G401 (cell line): ENCODE data around the gene EIF2D. TPM values are rescaled to one million over a fixed set of nuclear protein-coding genes. Genes with fewer than 3 reads are reported as not detected.
"Not testable (repeated sequence)": the region's sequence is repeated elsewhere in the genome, so short reads cannot be mapped to it uniquely, and the experiment has no call there.

ENCODE experiments used
- DNase-seq: peaks from one replicate; pipeline ENCODE4 v3.0.0-alpha.2; 2015; ENCODE audit warnings: low spot score
- in situ Hi-C: cut with HindIII; loops from 2 replicates; pipeline ENCODE4 v1.10.0; 2016; ENCODE audit warnings: low sequenced_read_pairs, mixed read lengths
- total RNA-seq: library from RNA; depleted of rRNA; stranded (reverse); fragments of >200 nt; shearing (Covaris generic); gene quantifications from 2 replicates; pipeline ENCODE4 v1.2.3, GENCODE V29; 2014; rRNA removed

Gene EIF2D
- 58.2 and 63.7 TPM in 2 replicates for total RNA-seq

- in situ Hi-C loops = no loop called here
- DNase-seq = peak; percentile 95
Observed at GRCh38 chr1:206612129-206612876, at the start of gene EIF2D. Gene EIF2D, minus strand, starts transcription at chr1:206612465. Its CDS starts 123 bp downstream, at chr1:206612342.

DNA sequence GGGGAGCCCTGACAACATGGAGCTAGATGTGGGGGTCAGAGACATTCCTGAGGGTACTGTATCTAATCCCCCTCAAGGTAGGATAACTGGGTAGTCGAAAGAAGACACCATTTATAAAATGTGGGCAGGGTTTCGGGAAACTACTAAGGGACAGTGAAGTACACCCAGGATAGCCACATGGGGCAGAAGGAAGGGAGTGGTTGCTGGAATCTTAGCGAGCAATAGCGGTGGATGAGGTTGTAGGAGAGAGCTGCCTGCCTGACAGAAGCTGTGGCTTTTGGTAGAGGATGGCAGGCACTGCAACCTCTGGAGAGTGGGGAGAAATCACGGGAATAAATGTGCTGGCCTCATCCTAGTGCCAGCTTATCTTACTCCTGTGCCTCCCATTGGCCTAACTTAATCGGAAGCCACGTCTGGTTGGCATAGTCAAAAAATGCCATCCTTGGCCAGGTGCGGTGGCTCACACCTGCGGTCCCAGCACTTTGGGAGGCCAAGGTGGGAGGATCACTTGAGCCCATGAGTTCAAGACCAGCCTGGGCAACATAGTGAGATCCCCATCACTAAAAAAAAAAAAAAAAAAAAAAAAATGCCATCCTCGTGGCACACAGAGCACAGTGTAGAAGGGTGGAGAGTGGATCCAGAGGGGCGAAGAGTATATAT lies 49.0 kb upstream of the EIF2D start:
- DNase-seq = no peak
- in situ Hi-C loops = no loop called here

DNA sequence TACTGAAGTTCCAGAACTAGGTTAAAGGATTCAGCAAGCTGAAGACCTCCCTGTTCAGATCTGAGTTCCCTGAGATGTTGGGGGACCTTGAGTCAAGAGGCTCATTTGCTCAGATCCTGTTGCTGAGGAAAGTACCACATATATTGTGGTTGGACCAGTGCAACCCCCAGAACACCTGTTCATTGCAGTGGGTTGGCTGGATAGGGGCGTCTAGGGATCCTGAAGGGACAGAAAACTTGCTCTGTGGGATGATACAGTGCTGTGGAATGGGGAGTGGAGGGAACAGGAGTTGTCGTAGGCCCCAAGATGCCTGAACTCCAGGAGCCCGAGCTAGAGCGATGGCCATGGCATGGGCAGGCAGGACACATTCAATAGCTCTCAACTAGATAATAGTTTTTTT lies 47.9 kb upstream of the EIF2D start:
- no peak for DNase-seq
- in situ Hi-C loops = no loop called here

GRCh38 chr1:206658981-206659273 lies 46.7 kb upstream of the EIF2D start:
- no peak for DNase-seq
- in situ Hi-C loops = no loop called here

DNA sequence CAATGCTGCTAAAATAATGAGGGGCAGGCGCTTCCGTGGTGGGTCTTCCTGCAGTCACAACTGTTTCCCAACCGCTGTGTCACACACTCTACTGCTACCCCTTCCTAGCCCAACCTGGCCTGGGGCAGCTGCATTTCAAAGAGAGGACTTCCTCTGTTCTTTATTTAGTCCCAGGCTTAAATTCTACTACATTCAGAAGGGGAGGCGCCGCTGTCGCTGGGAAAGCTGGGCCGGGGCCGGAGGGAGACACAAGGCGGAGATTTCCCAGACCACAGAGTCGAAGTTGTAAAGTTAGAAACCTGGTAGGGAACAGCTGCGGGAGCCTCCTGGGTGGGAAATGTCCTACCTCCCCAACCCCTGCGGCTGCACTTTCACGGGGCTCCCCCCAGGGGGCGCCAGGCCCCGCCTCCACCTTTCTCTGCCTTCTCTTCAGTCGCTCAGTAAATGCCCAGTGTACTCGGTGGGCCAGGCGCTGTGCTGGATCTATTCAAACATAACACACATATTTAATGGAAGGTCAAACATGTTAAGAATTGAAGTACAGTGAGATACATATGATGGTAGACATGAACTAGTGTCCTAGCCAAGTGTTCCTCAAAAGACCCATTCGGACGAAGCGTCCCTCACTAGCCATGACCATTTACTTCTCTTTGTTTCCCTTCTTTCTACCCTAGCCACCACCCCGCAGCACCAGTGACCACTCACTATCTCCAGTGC lies 46.2 kb upstream of the EIF2D start:
- in situ Hi-C loops = no loop called here
- DNase-seq = no peak

GRCh38 chr1:206657751-206658150 lies 45.5 kb upstream of the EIF2D start:
- in situ Hi-C loops = no loop called here
- no peak for DNase-seq

DNA sequence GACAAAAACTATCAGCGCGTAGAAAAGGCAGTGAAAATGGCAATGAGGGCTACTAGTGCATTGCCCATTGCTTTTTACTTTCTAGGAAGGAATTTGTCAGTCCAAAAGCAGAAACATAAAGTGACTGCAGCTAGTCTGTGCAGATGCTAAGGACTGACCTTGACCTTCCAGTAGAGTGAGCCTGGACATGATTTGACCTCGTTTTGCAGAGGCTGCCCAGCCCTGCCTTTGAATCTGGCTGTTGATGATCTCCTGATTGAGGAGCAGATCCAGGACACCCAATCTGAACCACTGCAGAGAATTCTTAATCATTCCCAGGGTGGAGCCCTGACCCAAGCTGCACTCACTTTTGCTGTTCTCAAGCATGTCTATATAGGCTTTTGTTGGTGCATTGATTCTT lies 44.7 kb upstream of the EIF2D start:
- in situ Hi-C loops = no loop called here
- DNase-seq = no peak

- in situ Hi-C loops = no loop called here
- DNase-seq = no peak
Observed at GRCh38 chr1:206655471-206655882, 43.2 kb upstream of the EIF2D start.

GRCh38 chr1:206654828-206655227 lies 42.6 kb upstream of the EIF2D start:
- in situ Hi-C loops = no loop called here
- no peak for DNase-seq

- in situ Hi-C loops = no loop called here
Observed at GRCh38 chr1:206653715-206654459, 41.6 kb upstream of the EIF2D start.

GRCh38 chr1:206651958-206652890 lies 40.0 kb upstream of the EIF2D start:
- in situ Hi-C loops = no loop called here
- DNase-seq = no peak

More at GRCh38 chr1:206653715-206654459, 41.6 kb upstream of the EIF2D start:
- no peak for DNase-seq

GRCh38 chr1:206651014-206651413 lies 38.7 kb upstream of the EIF2D start:
- no peak for DNase-seq
- in situ Hi-C loops = no loop called here

- in situ Hi-C loops = no loop called here
- DNase-seq = no peak
Observed at GRCh38 chr1:206649261-206649921, 37.1 kb upstream of the EIF2D start.

GRCh38 chr1:206647224-206647623 lies 35.0 kb upstream of the EIF2D start:
- in situ Hi-C loops = no loop called here
- no peak for DNase-seq

- in situ Hi-C loops = no loop called here
Observed at GRCh38 chr1:206646504-206646903, 34.2 kb upstream of the EIF2D start.

GRCh38 chr1:206643118-206643698 lies 30.9 kb upstream of the EIF2D start:
- no peak for DNase-seq
- in situ Hi-C loops = no loop called here

More at GRCh38 chr1:206646504-206646903, 34.2 kb upstream of the EIF2D start:
- no peak for DNase-seq

DNA sequence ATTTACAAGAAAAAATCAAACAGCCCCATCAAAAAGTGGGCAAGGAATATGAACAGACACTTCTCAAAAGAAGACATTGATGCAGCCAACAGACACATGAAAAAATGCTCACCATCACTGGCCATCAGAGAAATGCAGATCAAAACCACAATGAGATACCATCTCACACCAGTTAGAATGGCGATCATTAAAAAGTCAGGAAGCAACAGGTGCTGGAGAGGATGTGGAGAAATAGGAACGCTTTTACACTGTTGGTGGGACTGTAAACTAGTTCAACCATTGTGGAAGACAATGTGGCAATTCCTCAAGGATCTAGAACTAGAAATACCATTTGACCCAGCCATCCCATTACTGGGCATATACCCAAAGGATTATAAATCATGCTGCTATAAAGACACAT lies 29.8 kb upstream of the EIF2D start:
- in situ Hi-C loops, DNase-seq: not testable (repeated sequence)

GRCh38 chr1:206637605-206638004 lies 25.3 kb upstream of the EIF2D start:
- in situ Hi-C loops = no loop called here
- no peak for DNase-seq
